Panc1 (cell line): ENCODE data around the gene TTLL12.

ENCODE experiments used
- POLR2AphosphoS5 ChIP-seq: IDR thresholded peaks from 2 replicates; pipeline ENCODE4 v1.6.1; 2012; ENCODE audit warnings: mild to moderate bottlenecking, low read depth, low read length, moderate library complexity
- SIN3A ChIP-seq: IDR thresholded peaks from 2 replicates; pipeline ENCODE4 v1.6.1; 2012; ENCODE audit warnings: low read depth, mild to moderate bottlenecking, low read length, moderate library complexity, borderline replicate concordance; ENCODE audit not compliant: insufficient read depth
- TF ChIP-seq, protein P1 (sequence below): fragments of 450-650 bp; IDR thresholded peaks from 2 replicates; pipeline ENCODE4 v1.5.1; 2017; ENCODE audit warnings: mild to moderate bottlenecking
- TF ChIP-seq, protein P2 (sequence below), 2 experiments: IDR thresholded peaks; 2 replicates each; pipeline ENCODE4 v1.6.1; 2011 to 2012; ENCODE audit warnings: low read depth in 2 of 2, control low read depth in 1 of 2, low read length in 1 of 2, mild to moderate bottlenecking in 1 of 2, moderate library complexity in 1 of 2; ENCODE audit not compliant: insufficient read depth in 1 of 2

DNA sequence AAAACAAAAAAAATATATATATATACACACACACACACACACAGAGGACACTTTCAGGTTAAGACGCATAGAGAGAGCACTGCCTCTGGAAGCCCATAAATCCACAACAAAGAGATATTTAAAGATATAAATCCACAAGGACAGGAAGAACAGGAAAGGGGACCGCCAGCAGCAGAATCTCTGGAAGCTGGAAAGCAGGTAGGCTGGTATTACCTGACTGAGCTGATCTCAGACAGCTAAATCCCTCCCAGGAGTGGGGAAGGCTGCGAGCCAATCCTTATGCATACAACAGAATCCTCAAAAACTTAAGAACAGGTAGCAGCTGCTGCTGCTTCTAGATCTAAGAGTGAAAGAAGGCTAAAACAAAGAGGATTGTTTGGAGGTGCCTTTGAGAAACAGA, 42.0 kb downstream of the TTLL12 start:
- TF ChIP-seq, protein P1, sequence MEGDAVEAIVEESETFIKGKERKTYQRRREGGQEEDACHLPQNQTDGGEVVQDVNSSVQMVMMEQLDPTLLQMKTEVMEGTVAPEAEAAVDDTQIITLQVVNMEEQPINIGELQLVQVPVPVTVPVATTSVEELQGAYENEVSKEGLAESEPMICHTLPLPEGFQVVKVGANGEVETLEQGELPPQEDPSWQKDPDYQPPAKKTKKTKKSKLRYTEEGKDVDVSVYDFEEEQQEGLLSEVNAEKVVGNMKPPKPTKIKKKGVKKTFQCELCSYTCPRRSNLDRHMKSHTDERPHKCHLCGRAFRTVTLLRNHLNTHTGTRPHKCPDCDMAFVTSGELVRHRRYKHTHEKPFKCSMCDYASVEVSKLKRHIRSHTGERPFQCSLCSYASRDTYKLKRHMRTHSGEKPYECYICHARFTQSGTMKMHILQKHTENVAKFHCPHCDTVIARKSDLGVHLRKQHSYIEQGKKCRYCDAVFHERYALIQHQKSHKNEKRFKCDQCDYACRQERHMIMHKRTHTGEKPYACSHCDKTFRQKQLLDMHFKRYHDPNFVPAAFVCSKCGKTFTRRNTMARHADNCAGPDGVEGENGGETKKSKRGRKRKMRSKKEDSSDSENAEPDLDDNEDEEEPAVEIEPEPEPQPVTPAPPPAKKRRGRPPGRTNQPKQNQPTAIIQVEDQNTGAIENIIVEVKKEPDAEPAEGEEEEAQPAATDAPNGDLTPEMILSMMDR, result no peak
- TF ChIP-seq SIN3A, result no peak
- TF ChIP-seq POLR2AphosphoS5, result no peak
- TF ChIP-seq, protein P2, sequence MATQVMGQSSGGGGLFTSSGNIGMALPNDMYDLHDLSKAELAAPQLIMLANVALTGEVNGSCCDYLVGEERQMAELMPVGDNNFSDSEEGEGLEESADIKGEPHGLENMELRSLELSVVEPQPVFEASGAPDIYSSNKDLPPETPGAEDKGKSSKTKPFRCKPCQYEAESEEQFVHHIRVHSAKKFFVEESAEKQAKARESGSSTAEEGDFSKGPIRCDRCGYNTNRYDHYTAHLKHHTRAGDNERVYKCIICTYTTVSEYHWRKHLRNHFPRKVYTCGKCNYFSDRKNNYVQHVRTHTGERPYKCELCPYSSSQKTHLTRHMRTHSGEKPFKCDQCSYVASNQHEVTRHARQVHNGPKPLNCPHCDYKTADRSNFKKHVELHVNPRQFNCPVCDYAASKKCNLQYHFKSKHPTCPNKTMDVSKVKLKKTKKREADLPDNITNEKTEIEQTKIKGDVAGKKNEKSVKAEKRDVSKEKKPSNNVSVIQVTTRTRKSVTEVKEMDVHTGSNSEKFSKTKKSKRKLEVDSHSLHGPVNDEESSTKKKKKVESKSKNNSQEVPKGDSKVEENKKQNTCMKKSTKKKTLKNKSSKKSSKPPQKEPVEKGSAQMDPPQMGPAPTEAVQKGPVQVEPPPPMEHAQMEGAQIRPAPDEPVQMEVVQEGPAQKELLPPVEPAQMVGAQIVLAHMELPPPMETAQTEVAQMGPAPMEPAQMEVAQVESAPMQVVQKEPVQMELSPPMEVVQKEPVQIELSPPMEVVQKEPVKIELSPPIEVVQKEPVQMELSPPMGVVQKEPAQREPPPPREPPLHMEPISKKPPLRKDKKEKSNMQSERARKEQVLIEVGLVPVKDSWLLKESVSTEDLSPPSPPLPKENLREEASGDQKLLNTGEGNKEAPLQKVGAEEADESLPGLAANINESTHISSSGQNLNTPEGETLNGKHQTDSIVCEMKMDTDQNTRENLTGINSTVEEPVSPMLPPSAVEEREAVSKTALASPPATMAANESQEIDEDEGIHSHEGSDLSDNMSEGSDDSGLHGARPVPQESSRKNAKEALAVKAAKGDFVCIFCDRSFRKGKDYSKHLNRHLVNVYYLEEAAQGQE (IDR thresholded peaks at IDR 0.05; ENCODE audit: insufficient read depth in 1 of 2, low read depth in 2 of 2, low read length in 1 of 2), result no peak
